ENCODE data around the gene FMN2.

The FMN2 gene

DNA sequence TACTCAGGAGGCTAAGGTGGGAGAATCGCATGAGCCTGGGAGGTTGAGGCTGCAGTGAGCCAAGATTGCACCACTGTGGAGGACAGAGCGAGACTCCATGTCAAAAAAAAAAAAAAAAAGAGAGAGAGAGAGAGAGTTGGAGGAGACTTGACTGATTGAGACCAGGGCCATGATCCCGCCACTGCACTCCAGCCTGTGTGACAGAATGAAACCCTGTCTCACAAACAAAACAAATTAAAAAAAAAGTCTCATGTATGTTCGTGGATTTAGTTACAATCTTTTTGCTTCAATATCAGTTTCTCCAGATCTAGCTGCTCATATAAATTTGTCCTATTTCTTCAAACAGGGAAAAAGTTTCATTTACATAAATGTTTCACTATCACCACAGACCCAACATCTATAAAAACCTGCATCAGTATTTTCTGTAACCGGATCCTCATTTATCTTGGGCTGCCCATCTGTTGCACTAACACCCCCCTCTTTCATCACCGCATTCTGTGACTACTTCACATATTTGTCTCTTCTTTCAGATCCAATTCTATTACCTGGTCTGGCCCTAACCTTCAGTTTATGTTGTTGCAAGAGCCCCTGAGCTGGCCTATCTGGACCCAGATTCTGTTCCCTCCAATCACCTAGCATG, 393.2 kb downstream of the FMN2 start:
- TF ChIP-seq CTCF (conservative IDR thresholded peaks at IDR 0.05; ENCODE audit: low read depth, low read length): no peak
- peak; percentile 48 for DNase-seq (ENCODE audit: low read depth)
- H3K4me3 ChIP-seq (ENCODE audit: low read depth, low read length): no peak overlapping the region

GRCh38 chr1:240486611-240487010, 394.9 kb downstream of the FMN2 start:
- TF ChIP-seq CTCF (conservative IDR thresholded peaks at IDR 0.05; ENCODE audit: low read depth, low read length): no peak
- H3K4me3 ChIP-seq (ENCODE audit: low read depth, low read length): no peak overlapping the region
- DNase-seq (ENCODE audit: low read depth): no peak

DNA sequence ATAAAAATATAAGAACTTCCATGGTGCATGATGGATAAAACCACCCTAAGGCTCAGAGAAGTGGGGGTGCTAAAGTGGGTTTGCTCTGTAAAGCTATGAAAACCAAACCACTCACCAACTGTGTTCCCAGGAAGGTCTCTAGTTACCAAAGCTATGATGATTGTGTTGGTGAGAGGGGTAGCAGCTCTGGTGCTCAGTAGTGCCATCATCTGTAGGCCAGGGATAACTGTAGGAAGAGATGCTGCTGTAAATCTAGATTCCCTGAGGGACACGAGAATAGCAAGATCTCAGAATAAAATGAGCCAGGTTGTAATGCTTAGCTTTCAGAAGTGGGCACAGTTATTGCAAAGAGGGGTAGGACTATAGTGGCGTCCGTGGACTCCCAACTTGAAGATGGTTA, 395.8 kb downstream of the FMN2 start:
- no peak for TF ChIP-seq CTCF (conservative IDR thresholded peaks at IDR 0.05; ENCODE audit: low read depth, low read length)
- no peak for DNase-seq (ENCODE audit: low read depth)

GRCh38 chr1:240491156-240491555, 399.5 kb downstream of the FMN2 start:
- TF ChIP-seq CTCF (conservative IDR thresholded peaks at IDR 0.05; ENCODE audit: low read depth, low read length): no peak
- DNase-seq (ENCODE audit: low read depth): peak; percentile 76
- H3K4me3 ChIP-seq (ENCODE audit: low read depth, low read length): no peak overlapping the region

More for the DNA sequence above, 395.8 kb downstream of the FMN2 start:
- no peak overlapping the region for H3K4me3 ChIP-seq (ENCODE audit: low read depth, low read length)

DNA sequence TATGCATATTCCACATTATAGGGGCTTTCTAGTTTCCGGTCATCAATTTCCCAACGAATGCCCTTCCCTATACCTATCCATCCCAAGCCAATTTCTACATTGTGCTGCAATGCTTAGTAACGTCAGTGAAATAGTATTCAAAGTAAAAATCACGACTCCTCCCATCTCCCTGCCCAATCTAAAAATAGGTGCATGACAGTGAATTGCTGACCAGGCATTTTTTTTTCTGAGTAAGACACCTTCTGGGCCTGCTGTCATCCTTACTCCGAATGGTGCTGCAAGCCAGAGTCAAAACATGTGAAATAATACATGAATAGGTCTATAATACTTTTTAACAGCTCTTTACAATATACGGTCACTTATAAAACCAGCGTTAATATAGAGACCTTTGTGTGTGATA, 400.1 kb downstream of the FMN2 start:
- TF ChIP-seq CTCF (conservative IDR thresholded peaks at IDR 0.05; ENCODE audit: low read depth, low read length): no peak

DNA sequence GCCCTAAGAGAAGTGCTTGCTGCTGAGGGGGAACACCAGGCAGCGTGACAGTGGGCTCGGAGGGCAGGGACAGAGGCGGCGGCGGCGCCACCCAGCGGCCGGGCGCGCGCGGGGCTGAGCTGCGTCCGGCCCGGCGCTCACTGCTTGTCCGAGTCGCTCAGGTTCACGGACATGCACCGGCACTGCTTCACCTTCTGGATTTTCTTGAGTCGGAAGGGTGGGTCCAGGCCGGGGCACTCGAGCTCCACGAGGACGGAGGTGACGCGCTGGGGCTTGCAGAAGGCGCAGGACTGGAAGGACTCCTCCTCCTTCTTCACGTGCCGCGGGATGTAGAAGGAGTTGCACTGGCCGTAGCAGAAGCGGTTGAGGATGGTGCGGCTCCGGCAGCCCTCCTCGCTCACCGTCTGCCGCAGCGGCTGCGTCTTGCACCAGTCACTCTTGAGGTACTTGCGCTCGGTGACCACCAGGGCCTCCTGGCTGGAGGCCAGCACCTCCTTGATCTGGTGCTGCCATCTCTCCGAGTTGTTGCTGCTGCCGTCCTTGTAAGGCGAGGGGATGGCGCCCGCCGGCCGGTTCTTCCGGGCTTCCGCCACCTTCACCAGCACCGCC, 401.3 kb downstream of the FMN2 start:
- DNase-seq (ENCODE audit: low read depth): peak; percentile 41
- H3K4me3 ChIP-seq (ENCODE audit: low read depth, low read length): peak overlapping the region; percentile 37

More for the DNA sequence above, 400.1 kb downstream of the FMN2 start:
- DNase-seq (ENCODE audit: low read depth): peak; percentile 23
- no peak overlapping the region for H3K4me3 ChIP-seq (ENCODE audit: low read depth, low read length)

More for the DNA sequence above, 401.3 kb downstream of the FMN2 start:
- peak; percentile 30 for TF ChIP-seq CTCF (conservative IDR thresholded peaks at IDR 0.05; ENCODE audit: low read depth, low read length)

Measured in choroid plexus epithelial cell (primary cell).